Uterus (tissue), 2 donors: ENCODE results near the gene BRAP.

ENCODE experiments used
- CTCF ChIP-seq, 4 experiments: fragments of 200-600 bp in 2 of 4; fragments of 450-650 bp in 2 of 4; sonication (generic) in 2 of 4; IDR thresholded peaks; one replicate each; pipeline ENCODE4 v1.5.1; 2016 to 2019; ENCODE audit warnings: antibody characterized with exemption in 4 of 4, mild to moderate bottlenecking in 2 of 4, moderate library complexity in 1 of 4
- POLR2A ChIP-seq, 2 donors: fragments of 450-650 bp; IDR thresholded peaks; one replicate each; pipeline ENCODE4 v1.6.1; 2016; ENCODE audit warnings: antibody characterized with exemption in 2 of 2, mild to moderate bottlenecking in 1 of 2, moderate library complexity in 1 of 2

DNA sequence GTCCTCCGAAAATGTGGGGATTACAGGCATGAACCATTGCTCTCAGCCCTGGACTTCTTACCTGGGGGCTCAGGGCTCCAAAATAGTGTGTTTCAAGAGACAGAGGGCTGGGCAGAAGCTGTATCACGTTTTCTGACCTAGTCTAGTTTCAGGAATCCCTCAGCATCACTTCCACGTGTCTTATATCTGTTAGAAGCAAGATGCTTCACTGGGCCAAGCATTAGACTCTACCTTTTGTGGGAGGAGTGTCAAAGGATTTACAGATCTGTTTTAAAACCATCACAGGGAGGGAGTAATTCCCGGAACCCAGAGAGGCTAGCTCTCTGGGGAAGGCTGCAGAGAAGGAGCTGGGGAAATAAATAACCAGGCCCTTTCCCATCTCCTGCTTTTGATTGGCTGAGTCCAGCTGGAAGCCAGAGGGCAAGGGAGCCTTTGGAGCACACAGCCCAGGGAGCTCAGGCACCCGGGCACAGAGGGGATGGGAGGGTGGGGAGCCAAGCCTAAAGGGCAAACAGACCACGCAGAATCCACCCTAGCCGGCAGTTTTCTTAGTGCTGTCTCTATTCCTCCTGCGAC is 47.7 kb upstream of the BRAP start:
- TF ChIP-seq CTCF (IDR thresholded peaks at IDR 0.05) (no peak), POLR2A (IDR thresholded peaks at IDR 0.05) (no peak)
